GM21528 (cell line): ENCODE measurements around the gene ZBTB49.
"Not testable (repeated sequence)": the region's sequence is repeated elsewhere in the genome, so short reads cannot be mapped to it uniquely, and the experiment has no call there.

Experiments
- ATAC-seq: cut with Tn5 transposase; IDR thresholded peaks from one replicate; pipeline ENCODE4 v1.9.1; 2021; ENCODE audit warnings: mild to moderate bottlenecking, moderate library complexity; ENCODE audit not compliant: unreplicated experiment, low FRiP score

The ZBTB49 gene

GRCh38 chr4:4289941-4290850 is at the start of gene ZBTB49, which contains the start of gene LYAR:
ZBTB49 (plus strand) TSS chr4:4290251; CDS start chr4:4299946, 9,695 bp downstream.
LYAR (minus strand) TSS chr4:4290154; CDS start chr4:4283742, 6,412 bp downstream.
- peak; percentile 92 for ATAC-seq

GRCh38 chr4:4245172-4245571 is 44.9 kb upstream of the ZBTB49 start:
- ATAC-seq: no peak

GRCh38 chr4:4247696-4248028 is 42.4 kb upstream of the ZBTB49 start:
- ATAC-seq: peak; percentile 31

GRCh38 chr4:4248029-4248884 is 41.8 kb upstream of the ZBTB49 start, which contains the start of gene TMEM128:
TMEM128 (minus strand) TSS chr4:4248223; CDS start chr4:4248202, 21 bp downstream.
- ATAC-seq: peak; percentile 98

- no peak for ATAC-seq
Observed at GRCh38 chr4:4248885-4249203, 41.2 kb upstream of the ZBTB49 start.

GRCh38 chr4:4249342-4249741 is 40.7 kb upstream of the ZBTB49 start:
- not testable (repeated sequence) for ATAC-seq

- no peak for ATAC-seq
Observed at GRCh38 chr4:4249866-4250265, 40.2 kb upstream of the ZBTB49 start.

- no peak for ATAC-seq
Observed at GRCh38 chr4:4254199-4254598, 35.9 kb upstream of the ZBTB49 start.

GRCh38 chr4:4254666-4255065 is 35.4 kb upstream of the ZBTB49 start:
- ATAC-seq: no peak

GRCh38 chr4:4256799-4257198 is 33.3 kb upstream of the ZBTB49 start:
- no peak for ATAC-seq

- ATAC-seq: not testable (repeated sequence)
Observed at GRCh38 chr4:4257705-4258104, 32.3 kb upstream of the ZBTB49 start.

- ATAC-seq: no peak
Observed at GRCh38 chr4:4259484-4260100, 30.5 kb upstream of the ZBTB49 start.

- ATAC-seq: no peak
Observed at GRCh38 chr4:4260185-4260751, 29.8 kb upstream of the ZBTB49 start.

- no peak for ATAC-seq
Observed at GRCh38 chr4:4267981-4268380, 22.1 kb upstream of the ZBTB49 start.

GRCh38 chr4:4268776-4269175 is 21.3 kb upstream of the ZBTB49 start:
- ATAC-seq: no peak

- no peak for ATAC-seq
Observed at GRCh38 chr4:4269331-4269731, 20.7 kb upstream of the ZBTB49 start.

GRCh38 chr4:4269856-4270255 is 20.2 kb upstream of the ZBTB49 start:
- ATAC-seq: no peak

- no peak for ATAC-seq
Observed at GRCh38 chr4:4270529-4270928, 19.5 kb upstream of the ZBTB49 start.

GRCh38 chr4:4271912-4272311 is 18.1 kb upstream of the ZBTB49 start:
- ATAC-seq: no peak

- ATAC-seq: no peak
Observed at GRCh38 chr4:4274226-4274625, 15.8 kb upstream of the ZBTB49 start.

GRCh38 chr4:4277531-4277930 is 12.5 kb upstream of the ZBTB49 start:
- ATAC-seq: no peak
